ENCODE results near the gene TSPAN8.
"Not testable (repeated sequence)": the region's sequence is repeated elsewhere in the genome, so short reads cannot be mapped to it uniquely, and the experiment has no call there.

Gene TSPAN8

GRCh38 chr12:71166862-71167496 lies 9.2 kb upstream of the TSPAN8 start:
- POLR2A ChIA-PET, result no interaction called here
- TF ChIP-seq CTCF (IDR thresholded peaks at IDR 0.05; ENCODE audit: control extremely low read depth, extremely low read depth, low read depth, missing control alignments), result no peak
- CTCF ChIA-PET, result no interaction called here
- no peak for DNase-seq (ENCODE audit: extremely low spot score)

- POLR2A ChIA-PET, result no interaction called here
- CTCF ChIA-PET, result no interaction called here
- no peak for TF ChIP-seq CTCF (IDR thresholded peaks at IDR 0.05; ENCODE audit: control extremely low read depth, extremely low read depth, low read depth, missing control alignments)
- DNase-seq (ENCODE audit: extremely low spot score), result no peak
These were observed 8.5 kb upstream of the TSPAN8 start for GRCh38 chr12:71166280-71166679.

GRCh38 chr12:71165780-71166179 lies 8.0 kb upstream of the TSPAN8 start:
- POLR2A ChIA-PET, result not testable (repeated sequence)

GRCh38 chr12:71164568-71165197 lies 6.9 kb upstream of the TSPAN8 start:
- no peak for DNase-seq (ENCODE audit: extremely low spot score)
- no peak for TF ChIP-seq CTCF (IDR thresholded peaks at IDR 0.05; ENCODE audit: control extremely low read depth, extremely low read depth, low read depth, missing control alignments)
- CTCF ChIA-PET, result interaction anchor here (1.0 kb wide), 1 partner anchor 19 kb away, joined by 3 read pairs; no protein-coding TSS in a partner anchor

More at GRCh38 chr12:71165780-71166179, 8.0 kb upstream of the TSPAN8 start:
- DNase-seq (ENCODE audit: extremely low spot score); CTCF ChIA-PET: not testable (repeated sequence)

DNA sequence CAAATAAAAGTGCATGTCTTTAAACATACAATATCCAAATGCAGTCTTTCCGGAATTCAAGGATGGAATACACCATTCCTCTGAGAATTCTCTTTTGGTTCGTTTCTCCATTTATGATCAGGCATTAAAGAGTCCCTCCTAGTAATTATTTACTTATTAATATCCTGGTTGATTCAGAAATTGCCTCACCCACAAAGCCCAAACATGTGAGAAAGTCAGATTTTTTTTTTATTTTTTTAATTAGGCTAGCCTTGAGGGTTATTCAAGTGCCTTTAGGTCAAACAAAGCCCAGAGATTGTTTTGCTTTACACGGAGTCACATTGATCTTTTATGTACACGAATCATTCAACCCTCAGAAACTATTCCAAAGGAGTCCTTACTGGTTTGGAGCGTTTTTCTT lies 6.4 kb upstream of the TSPAN8 start:
- no peak for DNase-seq (ENCODE audit: extremely low spot score)
- POLR2A ChIA-PET, result no interaction called here
- TF ChIP-seq CTCF (IDR thresholded peaks at IDR 0.05; ENCODE audit: control extremely low read depth, extremely low read depth, low read depth, missing control alignments), result no peak
- CTCF ChIA-PET, result no interaction called here

More at GRCh38 chr12:71164568-71165197, 6.9 kb upstream of the TSPAN8 start:
- POLR2A ChIA-PET, result no interaction called here

GRCh38 chr12:71162832-71163763 lies 5.3 kb upstream of the TSPAN8 start:
- DNase-seq (ENCODE audit: extremely low spot score), result no peak
- ChIA-PET POLR2A (no interaction called here), CTCF (no interaction called here)
- TF ChIP-seq CTCF (IDR thresholded peaks at IDR 0.05; ENCODE audit: control extremely low read depth, extremely low read depth, low read depth, missing control alignments), result no peak

GRCh38 chr12:71161591-71161990 lies 3.8 kb upstream of the TSPAN8 start:
- TF ChIP-seq CTCF (IDR thresholded peaks at IDR 0.05; ENCODE audit: control extremely low read depth, extremely low read depth, low read depth, missing control alignments), result no peak
- DNase-seq (ENCODE audit: extremely low spot score), result no peak
- ChIA-PET POLR2A (no interaction called here), CTCF (no interaction called here)
